Measurements from ENCODE around the gene SYCP2L.

Gene SYCP2L

DNA sequence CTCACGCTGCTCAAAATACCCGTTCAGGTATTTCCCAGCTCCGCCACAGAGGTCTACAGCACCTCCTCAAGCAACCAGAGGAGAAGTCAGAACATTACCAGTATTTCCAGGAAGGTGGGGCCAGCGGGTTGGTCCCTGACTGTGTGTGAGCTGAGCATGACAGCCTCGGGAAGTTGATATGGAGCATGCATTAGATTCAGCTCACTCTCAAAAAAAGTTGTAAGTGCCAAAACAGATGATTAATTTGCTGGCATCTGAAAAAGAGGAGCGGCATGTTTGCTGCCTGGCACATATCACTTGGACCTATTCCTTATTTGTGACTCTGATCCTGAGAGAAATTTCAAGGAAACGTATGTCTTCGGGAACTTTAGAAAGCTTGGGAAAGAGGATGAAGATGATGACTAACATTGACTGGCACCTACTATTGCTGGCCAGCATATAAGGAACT, 125.0 kb downstream of the SYCP2L start:
- DNase-seq, result no peak

DNA sequence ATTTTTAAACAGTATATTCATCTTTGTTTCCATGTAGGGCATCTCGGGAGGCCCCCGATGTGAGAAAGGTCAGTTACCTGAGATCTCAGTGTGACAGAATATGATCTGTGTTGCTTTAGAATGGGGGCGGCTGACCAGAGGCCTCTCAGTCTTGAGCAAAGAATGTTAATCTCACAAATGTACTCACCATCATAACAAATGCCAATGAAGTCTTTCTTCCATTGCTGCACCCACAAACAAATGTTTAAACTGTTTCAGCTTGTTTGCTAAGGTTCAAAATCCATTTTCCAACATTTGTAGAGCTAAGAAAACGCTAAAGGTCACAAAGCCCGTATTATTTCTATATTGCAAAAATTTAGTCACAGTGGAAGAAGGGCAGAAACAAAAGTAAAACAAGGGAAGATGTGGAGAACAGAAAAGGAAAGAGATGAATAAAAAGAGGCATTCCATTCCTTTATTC, 125.5 kb downstream of the SYCP2L start:
- DNase-seq, result no peak

DNA sequence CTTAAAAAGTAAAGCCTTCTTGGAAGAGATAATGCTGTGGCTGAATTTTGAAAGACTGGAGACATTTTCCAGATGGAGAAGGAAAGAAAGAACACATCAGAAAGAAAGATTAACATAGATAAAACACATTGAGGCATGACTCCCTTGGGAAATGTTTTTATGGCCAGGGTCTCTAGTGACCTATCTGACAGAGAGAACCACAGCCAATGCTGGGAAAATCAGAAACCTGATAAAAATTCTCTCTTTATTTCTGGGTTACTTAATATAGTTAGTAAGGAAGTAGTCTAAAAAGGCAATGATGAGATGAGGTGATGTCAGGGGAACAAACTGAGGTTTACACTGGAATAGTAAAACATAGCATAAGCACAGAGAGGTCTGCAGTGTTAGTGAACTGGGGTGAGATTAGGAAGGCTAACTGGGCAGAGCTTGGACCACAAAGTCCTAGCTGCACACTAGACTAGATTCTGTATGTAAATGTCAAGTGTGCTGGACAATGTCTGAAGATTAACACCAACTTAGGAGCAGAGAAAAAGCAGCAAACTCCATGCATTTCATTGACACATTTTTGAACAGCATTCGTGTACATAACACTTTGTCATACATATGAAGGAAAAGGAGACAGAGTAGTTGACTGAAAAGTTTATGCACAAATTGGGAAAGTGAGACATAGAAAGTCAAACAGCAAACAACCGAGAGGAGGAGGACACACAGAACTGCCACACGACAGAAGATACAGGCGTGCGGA, 126.3 kb downstream of the SYCP2L start:
- no peak for DNase-seq

DNA sequence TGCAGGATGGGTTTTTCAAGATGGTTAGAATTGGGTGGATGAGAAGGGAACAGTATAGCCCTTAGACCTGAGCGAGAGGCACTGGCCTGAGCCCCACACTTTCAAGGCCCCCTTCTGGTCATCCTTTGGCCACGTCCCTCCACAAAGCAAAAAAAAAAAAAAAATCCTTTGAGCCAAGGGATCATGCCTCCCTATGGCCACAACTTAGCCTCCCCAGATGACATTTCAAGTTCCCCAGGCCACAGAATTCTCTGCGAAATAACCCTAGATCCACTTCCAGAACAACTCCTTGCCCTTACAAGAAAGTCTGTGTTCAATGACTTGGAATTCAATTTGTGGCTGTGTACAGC, 126.8 kb downstream of the SYCP2L start:
- no peak for DNase-seq

DNA sequence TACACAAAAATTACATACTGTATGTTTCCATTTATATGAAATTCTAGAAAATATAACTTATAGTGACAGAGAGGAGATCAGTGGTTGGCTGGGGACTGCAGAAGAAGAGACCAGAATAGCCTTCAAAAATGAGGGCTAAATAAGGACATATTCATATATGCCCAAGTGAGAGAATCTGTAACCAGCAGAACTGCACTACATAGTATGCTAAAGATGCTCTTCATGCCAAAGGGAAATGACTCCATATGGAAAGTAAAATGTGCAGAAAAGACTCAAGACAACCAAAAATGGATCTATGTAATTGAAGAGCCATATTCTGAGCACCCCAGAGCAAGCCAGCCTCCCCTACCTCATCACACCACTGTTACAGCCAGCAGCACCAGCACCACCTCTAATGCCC, 128.2 kb downstream of the SYCP2L start:
- no peak for DNase-seq

DNA sequence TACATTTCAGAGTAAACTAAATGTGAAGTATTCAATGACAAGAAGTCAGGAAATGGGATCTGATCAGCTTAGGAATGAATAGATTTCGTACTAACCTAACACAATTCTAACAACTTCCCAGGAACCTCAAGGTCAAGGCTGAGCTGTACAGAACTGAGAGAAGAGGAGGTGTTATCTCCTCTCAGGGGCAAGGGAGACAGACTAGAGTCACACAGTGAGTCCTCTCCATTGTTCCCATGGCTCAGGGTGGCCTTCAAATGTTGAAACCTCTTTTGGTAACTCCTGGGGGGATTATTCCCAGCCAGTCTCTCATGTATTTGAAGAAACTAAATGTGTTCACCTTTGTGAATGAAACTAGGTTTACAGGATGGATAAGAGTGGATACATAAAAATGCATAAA, 129.6 kb downstream of the SYCP2L start:
- no peak for DNase-seq

DNA sequence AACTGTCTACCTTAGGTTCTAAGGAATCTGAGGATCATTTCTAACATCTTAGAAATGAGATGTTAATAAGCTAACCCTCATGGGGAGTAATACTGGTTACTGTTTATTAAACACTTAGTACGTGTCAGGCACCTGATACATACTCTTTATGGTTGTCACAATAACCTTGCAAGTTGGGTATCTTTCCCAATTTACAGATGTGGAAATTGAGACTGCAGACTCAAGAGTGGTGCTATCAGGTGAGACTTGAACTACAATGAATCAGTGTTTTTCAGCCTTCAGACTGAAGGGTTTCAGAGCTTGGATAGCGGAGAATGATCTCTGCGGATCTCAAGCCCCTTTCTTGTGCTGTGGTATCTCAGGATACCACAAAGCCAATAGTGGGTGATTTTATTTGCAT, 130.2 kb downstream of the SYCP2L start:
- no peak for DNase-seq

DNA sequence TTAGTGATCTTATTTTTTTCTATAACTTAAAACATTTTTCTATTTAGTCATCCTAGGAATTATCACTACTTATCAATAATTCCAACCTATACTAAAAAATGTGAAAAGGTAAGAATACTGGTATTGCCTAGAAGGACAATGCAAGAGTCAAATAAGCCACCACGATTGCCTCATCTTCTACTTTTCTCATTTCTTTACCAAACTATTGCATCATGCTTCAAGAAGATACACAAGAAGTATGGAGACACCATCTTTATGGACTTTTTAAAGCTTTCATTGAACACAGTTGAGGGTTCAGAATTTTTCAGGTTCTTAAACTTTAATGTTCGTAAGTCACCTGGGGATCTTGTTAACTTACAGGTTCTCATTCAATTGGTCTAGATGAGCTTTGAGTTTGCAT, 131.4 kb downstream of the SYCP2L start:
- DNase-seq, result no peak

DNA sequence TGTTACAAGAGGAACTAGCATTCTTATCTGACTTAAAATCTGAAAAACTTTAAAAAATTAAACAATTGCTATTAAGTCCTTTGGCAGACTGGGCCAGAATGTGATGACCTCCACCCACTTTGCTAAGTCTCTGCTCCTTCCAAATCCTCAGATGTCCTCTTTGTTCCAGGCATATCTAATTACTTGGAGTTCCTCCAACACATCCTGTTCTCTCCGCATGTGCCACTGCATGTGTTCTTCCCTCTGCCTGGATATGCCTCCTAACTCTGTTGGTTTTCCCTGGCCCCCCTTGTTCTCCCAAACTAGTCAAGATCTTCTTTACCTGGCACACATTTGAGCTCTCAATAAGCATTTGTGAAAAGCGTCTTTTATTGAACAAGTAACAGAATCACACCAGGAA, 134.2 kb downstream of the SYCP2L start:
- no peak for DNase-seq

DNA sequence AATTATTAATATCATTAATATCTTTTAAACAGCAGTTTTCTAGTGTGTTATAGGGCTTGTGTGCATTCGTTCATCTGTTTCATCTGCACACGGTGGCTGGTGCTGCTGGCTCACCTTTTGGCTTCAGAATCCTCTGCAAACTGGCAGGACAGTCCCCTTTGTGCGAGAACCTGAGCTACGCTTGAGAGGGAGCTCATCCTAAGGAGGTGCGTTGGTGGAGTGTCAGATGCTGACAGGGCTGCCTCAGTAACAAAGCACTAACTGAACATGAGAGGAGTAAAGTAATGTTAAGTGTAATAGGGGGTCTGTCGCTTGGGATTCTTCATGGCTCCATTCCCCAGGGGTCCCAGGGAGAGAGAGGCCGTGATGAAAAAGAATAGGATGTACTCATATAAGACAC, 134.9 kb downstream of the SYCP2L start:
- no peak for DNase-seq

DNA sequence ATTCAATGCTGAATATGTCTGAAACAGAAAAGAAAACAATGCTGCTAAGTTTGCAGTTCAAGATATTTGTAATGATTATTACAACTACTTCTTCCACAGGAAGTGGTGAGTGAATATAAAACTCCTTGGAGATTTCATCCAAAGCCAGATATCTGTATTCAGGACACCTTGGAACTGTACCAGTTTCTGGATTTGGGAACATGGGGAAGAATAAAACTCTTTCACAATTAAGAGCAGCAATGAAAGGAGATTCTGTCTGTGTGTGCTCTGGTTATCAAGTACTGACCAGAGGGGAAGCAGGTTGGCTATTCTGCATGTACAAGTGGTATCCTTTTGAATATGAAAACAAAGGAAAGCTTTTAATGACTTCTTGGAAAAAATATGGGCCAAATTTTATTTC, 136.2 kb downstream of the SYCP2L start:
- no peak for DNase-seq
